Fibroblast of villous mesenchyme (primary cell): Measurements from ENCODE around the gene C19orf53. TPM values are rescaled to one million over a fixed set of nuclear protein-coding genes. Genes with fewer than 3 reads are reported as not detected.

Source experiments
- DNase-seq: peaks from one replicate; pipeline ENCODE4 v3.0.0-alpha.2; 2010; ENCODE audit warnings: low read depth
- H3K4me3 ChIP-seq: 2 replicates; pipeline ENCODE4 v1.5.1; 2011; ENCODE audit warnings: low read depth, mild to moderate bottlenecking, low read length
- total RNA-seq: library from RNA; depleted of rRNA; stranded (reverse); fragments of >200 nt; gene quantifications from 2 replicates; pipeline ENCODE4 v1.2.3, GENCODE V29; 2012
- TF ChIP-seq, protein P1 (sequence below): IDR thresholded peaks from 2 replicates; pipeline ENCODE4 v1.5.1; 2012; ENCODE audit warnings: low read depth, mild to moderate bottlenecking, low read length; ENCODE audit not compliant: insufficient read depth

C19orf53 gene
- total RNA-seq, 1 donor: 37.6 TPM

DNA sequence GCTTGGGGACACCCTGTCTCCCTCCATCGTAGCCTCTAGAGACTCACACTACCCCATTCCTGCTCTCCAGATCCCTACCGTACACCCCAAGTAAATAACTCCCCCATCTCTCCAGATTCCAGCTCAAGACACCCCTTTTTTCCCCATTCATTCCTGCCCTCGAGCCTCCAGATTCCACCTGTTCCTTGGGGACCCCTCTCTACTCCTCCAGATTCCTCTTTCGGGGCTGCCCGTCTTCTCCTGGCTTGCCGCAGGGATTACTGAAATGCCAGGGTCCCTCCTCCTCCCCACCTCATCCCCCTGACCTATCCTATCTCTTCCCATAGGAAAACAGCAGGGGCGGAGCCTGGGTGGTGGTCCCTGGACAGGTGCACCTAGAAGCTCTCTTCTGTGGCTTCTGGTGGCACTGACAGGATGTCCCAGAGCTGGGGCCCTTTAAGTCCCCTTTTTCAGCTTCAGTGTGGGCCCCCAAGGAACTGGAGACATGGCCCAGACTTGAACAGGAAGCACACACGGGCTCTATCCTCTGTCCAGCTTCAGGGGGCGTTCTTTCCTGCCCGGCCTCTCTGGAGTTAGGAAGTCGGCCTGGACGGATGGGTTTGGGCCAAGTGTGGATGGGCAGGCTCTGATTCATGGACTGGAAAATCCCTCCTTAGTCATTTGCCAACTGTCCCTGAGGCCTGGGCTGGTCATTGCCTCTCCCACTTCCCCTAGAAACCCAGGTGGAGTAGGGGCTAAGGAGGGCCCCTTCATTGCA, 22.2 kb downstream of the C19orf53 start:
- TF ChIP-seq, protein P1, sequence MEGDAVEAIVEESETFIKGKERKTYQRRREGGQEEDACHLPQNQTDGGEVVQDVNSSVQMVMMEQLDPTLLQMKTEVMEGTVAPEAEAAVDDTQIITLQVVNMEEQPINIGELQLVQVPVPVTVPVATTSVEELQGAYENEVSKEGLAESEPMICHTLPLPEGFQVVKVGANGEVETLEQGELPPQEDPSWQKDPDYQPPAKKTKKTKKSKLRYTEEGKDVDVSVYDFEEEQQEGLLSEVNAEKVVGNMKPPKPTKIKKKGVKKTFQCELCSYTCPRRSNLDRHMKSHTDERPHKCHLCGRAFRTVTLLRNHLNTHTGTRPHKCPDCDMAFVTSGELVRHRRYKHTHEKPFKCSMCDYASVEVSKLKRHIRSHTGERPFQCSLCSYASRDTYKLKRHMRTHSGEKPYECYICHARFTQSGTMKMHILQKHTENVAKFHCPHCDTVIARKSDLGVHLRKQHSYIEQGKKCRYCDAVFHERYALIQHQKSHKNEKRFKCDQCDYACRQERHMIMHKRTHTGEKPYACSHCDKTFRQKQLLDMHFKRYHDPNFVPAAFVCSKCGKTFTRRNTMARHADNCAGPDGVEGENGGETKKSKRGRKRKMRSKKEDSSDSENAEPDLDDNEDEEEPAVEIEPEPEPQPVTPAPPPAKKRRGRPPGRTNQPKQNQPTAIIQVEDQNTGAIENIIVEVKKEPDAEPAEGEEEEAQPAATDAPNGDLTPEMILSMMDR: peak; percentile 44
- H3K4me3 ChIP-seq: peak overlapping the region; percentile 82
- peak; percentile 94 for DNase-seq

- TF ChIP-seq, protein P1: no peak
- H3K4me3 ChIP-seq: peak overlapping the region; percentile 82
- DNase-seq: no peak
Observed at GRCh38 chr19:13797058-13797440, 22.8 kb downstream of the C19orf53 start.

- no peak overlapping the region for H3K4me3 ChIP-seq
- peak; percentile 64 for DNase-seq
- TF ChIP-seq, protein P1: no peak
Observed at GRCh38 chr19:13797870-13798269, 23.6 kb downstream of the C19orf53 start.

DNA sequence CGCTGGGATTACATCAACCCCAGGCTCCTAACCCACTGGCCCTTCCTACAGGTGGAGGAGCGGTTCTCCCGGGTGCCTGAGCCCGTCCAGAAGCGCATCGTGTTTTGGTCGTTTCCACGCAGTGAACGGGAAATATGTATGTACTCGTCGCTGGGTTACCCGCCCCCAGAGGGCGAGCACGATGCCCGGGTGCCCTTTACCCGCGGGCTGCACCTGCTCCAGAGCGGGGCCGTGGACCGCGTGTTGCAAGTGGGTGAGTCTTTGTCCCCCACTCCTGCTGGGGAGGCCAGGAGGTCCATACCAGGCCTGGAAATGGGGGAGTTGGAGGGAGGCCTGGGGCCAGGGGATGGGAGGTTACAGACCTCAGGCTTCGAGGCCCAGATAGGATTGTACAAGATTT, 25.4 kb downstream of the C19orf53 start:
- TF ChIP-seq, protein P1: no peak
- no peak for DNase-seq
- no peak overlapping the region for H3K4me3 ChIP-seq

DNA sequence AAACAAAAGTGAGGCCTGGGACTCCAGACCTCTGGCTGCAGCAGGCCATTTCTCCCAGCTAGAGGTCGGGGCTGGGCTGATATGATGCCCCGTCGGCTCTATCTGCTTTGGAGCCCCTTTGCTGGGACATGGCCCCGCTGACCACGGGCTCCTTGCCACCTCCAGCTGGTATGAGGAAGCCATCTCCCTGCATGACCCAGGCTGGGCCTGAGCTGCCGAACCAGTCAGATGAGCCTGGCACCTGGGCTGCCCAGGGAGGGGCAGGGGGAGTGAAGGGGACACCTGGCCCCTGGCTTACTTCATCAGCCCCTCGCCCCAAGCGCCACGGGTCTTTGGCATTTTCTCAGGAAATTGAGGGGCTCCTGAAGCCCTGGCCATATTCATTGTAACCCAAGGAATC, 28.8 kb downstream of the C19orf53 start:
- no peak overlapping the region for H3K4me3 ChIP-seq
- DNase-seq: no peak
- TF ChIP-seq, protein P1: no peak

GRCh38 chr19:13804830-13805683, 30.8 kb downstream of the C19orf53 start:
- TF ChIP-seq, protein P1: peak; percentile 33
- DNase-seq: no peak
- H3K4me3 ChIP-seq: no peak overlapping the region
